Renal cortex interstitium (tissue), 15 donors: ENCODE results near the gene PPM1H. TPM values are rescaled to one million over a fixed set of nuclear protein-coding genes. Genes with fewer than 3 reads are reported as not detected.
"Not testable (repeated sequence)": the region's sequence is repeated elsewhere in the genome, so short reads cannot be mapped to it uniquely, and the experiment has no call there.

Source experiments
- DNase-seq, 11 donors: peaks; one replicate each; pipeline ENCODE4 v3.0.0-alpha.2; 2013; ENCODE audit warnings: low read depth in 9 of 11, low spot score in 4 of 11; ENCODE audit errors: extremely low read depth in 1 of 11
- long read RNA-seq, 16 experiments: transcript quantifications; one replicate each; lab custom pipeline, GENCODE V29; 2026
- polyA plus RNA-seq, 3 donors: library from polyadenylated mRNA; unstranded; fragments of 120-200 nt; gene quantifications; one replicate each; pipeline ENCODE4 v1.2.1, GENCODE V29; 2013; ENCODE audit not compliant: insufficient read length in 3 of 3

The PPM1H gene, protein sequence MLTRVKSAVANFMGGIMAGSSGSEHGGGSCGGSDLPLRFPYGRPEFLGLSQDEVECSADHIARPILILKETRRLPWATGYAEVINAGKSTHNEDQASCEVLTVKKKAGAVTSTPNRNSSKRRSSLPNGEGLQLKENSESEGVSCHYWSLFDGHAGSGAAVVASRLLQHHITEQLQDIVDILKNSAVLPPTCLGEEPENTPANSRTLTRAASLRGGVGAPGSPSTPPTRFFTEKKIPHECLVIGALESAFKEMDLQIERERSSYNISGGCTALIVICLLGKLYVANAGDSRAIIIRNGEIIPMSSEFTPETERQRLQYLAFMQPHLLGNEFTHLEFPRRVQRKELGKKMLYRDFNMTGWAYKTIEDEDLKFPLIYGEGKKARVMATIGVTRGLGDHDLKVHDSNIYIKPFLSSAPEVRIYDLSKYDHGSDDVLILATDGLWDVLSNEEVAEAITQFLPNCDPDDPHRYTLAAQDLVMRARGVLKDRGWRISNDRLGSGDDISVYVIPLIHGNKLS
- 10 to 100 TPM; 26.9 to 30.2 (median 27.1) TPM for polyA plus RNA-seq
- long read RNA-seq, donor 1 = 0 reads
- long read RNA-seq, donor 2, full-length matches to known transcripts = 4 of 4 reads
- long read RNA-seq, donor 2, partial matches to known transcripts = 0 of 4 reads
- long read RNA-seq, donor 2, other reads (novel, unspliced or antisense) = 0 of 4 reads
- long read RNA-seq, donor 3, full-length matches to known transcripts = 4 of 4 reads
- long read RNA-seq, donor 3, partial matches to known transcripts = 0 of 4 reads
- long read RNA-seq, donor 3, other reads (novel, unspliced or antisense) = 0 of 4 reads
- long read RNA-seq, donor 4, full-length matches to known transcripts = 1 of 1 reads
- long read RNA-seq, donor 4, partial matches to known transcripts = 0 of 1 reads
- long read RNA-seq, donor 4, other reads (novel, unspliced or antisense) = 0 of 1 reads
- long read RNA-seq, donor 5 = 0 reads
- long read RNA-seq, donor 6, full-length matches to known transcripts = 3 of 3 reads
- long read RNA-seq, donor 6, partial matches to known transcripts = 0 of 3 reads
- long read RNA-seq, donor 6, other reads (novel, unspliced or antisense) = 0 of 3 reads
- long read RNA-seq, donor 7, full-length matches to known transcripts = 4 of 4 reads
- long read RNA-seq, donor 7, partial matches to known transcripts = 0 of 4 reads
- long read RNA-seq, donor 7, other reads (novel, unspliced or antisense) = 0 of 4 reads
- long read RNA-seq, donor 8, full-length matches to known transcripts = 5 of 5 reads
- long read RNA-seq, donor 8, partial matches to known transcripts = 0 of 5 reads
- long read RNA-seq, donor 8, other reads (novel, unspliced or antisense) = 0 of 5 reads
- long read RNA-seq, donor 9, full-length matches to known transcripts = 3 of 3 reads
- long read RNA-seq, donor 9, partial matches to known transcripts = 0 of 3 reads
- long read RNA-seq, donor 9, other reads (novel, unspliced or antisense) = 0 of 3 reads
- long read RNA-seq, donor 10, full-length matches to known transcripts = 3 of 3 reads
- long read RNA-seq, donor 10, partial matches to known transcripts = 0 of 3 reads
- long read RNA-seq, donor 10, other reads (novel, unspliced or antisense) = 0 of 3 reads
- long read RNA-seq, donor 11, full-length matches to known transcripts = 6 of 6 reads
- long read RNA-seq, donor 11, partial matches to known transcripts = 0 of 6 reads
- long read RNA-seq, donor 11, other reads (novel, unspliced or antisense) = 0 of 6 reads
- long read RNA-seq, donor 12, full-length matches to known transcripts = 1 of 1 reads
- long read RNA-seq, donor 12, partial matches to known transcripts = 0 of 1 reads
- long read RNA-seq, donor 12, other reads (novel, unspliced or antisense) = 0 of 1 reads
- long read RNA-seq, donor 13 = 0 reads
- long read RNA-seq, donor 14, full-length matches to known transcripts = 2 of 2 reads
- long read RNA-seq, donor 14, partial matches to known transcripts = 0 of 2 reads
- long read RNA-seq, donor 14, other reads (novel, unspliced or antisense) = 0 of 2 reads
- long read RNA-seq, donor 15, full-length matches to known transcripts = 5 of 5 reads
- long read RNA-seq, donor 15, partial matches to known transcripts = 0 of 5 reads
- long read RNA-seq, donor 15, other reads (novel, unspliced or antisense) = 0 of 5 reads
- long read RNA-seq, donor 16, full-length matches to known transcripts = 7 of 7 reads
- long read RNA-seq, donor 16, partial matches to known transcripts = 0 of 7 reads
- long read RNA-seq, donor 16, other reads (novel, unspliced or antisense) = 0 of 7 reads

DNA sequence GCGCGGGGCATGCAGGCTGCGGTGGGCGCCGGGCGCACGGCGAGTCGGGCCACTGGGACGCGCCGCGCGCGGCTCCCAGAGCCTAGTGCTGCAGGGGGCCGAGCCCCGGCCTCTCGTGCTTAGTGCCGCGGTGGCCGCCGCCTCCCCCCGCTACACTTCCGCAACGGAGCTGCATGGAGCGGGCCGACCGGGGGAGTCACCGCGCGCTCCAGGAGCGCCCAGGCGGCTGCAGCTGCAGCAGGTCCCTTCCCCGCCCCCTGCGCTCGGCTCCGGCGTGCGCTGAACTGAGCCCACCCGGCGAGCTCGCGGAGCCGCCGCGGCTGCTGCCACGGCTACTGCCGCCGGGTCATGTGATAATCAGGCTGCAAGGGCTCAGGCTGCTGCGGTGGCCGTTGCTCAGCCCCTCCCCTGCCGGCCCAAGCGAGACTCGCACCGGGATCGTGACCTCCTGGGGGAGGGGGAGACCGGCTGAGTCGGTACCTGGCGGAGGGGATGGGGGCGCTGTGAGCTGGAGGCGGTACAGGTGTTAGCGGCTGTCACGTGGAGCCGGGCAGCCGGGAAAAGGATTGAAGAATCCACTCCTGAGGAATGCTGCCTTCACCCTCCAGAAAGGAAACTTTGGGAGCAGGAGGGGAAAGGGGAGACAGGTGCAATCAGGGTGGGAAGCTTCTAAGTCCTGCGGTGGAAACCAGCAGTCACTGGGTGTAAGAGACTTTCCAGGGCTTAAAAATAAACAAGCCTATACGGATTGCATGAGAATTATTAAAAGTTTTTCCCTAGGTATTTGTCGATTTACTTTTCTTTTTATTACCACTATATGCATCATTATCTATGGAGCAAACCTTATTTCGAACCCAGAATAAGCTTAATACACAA lies at the start of gene PPM1H:
Gene PPM1H, minus strand, starts transcription at position 352 of the 876 bp plus-strand sequence. CDS start 414 bp downstream, outside the sequence.
- peak in 10 of 11 donors; percentile 65 to 88 (median 78) for DNase-seq

DNA sequence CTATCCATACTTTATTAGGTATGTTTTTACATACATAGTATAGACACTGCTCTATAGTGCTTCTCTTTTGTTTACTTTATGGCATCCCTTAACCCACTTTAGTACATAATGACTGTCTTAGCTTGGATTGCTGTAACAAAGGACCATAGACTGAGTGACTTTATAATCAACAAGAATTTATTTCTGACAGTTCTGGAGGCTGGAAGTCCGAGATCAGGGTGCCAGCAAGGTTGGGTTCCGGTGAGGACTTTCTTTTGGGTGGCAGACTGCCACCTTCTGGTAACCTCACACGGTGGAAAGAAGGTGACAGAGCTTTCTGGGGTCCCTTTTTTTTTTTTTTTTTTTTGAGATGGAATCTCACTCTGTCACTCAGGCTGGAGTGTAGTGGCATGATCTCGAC lies 48.6 kb upstream of the PPM1H start:
- DNase-seq = no peak

DNA sequence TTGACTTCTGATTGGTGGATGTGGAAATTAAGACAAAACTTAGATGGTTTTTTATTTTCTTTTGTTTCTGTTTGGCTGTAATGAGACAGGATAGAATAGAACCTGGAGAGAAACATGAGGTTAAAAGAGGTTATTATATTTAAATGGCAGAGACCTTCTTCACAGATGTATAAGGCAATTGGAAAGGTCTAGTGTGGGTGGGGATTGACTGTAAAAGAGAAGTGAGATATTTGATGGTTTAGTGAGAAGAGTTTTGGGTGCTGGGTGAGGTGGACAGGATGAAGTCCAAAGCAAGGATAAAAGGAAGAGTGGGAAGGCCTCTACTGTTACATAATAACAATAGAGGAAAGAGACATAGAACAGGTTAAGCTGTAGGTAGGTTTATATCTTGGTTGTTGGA lies 43.8 kb upstream of the PPM1H start:
- DNase-seq = no peak

DNA sequence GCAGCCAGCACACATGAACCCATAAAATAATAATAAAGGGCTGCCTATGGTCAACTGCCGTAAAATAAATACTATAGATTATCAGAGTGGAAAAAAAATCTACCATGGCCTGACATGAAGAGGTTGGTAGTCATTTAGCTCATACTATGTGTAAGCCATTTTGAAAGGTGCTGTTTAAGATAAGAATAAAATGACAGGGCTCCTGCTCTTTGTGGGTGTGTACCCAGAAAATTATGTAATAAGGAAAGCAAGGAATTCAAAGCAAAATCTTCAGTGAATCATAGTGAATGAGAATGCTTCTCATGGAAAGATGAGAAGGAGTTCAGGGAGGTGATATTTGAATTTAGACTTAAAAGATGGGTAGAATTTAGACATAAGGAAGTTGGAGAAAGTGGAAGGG lies 42.9 kb upstream of the PPM1H start:
- DNase-seq = no peak

DNA sequence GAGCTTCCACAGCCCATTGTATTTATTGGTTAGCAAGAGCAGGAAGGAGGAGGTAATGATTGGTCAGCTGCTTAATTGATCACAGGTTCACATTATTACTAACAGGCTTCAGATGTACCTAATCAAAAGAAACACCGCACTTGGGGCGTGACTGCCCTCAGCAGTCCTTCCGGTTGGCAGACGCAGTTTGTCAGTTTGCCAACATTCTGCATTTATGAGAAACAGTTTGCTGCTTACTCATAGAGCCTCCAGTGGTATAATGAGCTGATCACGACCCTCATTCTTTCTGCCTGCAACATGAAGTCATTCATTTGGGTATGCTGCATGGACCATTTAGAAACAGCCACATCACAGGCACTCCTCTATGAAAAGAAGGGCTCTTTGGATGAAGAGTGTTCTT lies 42.5 kb upstream of the PPM1H start:
- DNase-seq = no peak

DNA sequence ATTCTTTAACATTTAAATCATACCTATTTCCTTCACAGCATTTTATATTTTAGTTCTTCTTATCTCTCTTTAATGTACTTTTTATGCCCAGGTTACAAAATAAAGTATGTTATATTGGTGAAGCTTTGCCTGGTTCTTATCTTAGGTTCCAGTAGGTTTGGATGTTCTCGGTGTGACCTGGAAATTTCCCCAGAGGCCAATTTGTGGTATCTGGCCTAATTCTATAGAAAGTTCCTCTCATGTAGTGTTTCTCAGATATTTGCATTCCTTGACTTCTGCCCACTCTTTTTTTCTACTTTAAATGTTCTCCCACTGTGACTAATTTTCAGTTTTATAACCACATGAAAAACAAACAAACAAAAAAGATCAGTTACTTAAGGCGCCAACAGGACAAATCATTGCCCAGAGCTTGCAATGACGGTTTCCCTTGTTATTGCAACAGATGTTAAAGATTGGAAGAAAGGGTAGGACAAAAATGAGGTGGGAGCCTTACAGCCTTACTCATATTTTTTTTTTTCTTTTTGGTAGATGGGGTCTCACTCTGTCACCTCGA lies 41.2 kb upstream of the PPM1H start:
- DNase-seq = no peak

DNA sequence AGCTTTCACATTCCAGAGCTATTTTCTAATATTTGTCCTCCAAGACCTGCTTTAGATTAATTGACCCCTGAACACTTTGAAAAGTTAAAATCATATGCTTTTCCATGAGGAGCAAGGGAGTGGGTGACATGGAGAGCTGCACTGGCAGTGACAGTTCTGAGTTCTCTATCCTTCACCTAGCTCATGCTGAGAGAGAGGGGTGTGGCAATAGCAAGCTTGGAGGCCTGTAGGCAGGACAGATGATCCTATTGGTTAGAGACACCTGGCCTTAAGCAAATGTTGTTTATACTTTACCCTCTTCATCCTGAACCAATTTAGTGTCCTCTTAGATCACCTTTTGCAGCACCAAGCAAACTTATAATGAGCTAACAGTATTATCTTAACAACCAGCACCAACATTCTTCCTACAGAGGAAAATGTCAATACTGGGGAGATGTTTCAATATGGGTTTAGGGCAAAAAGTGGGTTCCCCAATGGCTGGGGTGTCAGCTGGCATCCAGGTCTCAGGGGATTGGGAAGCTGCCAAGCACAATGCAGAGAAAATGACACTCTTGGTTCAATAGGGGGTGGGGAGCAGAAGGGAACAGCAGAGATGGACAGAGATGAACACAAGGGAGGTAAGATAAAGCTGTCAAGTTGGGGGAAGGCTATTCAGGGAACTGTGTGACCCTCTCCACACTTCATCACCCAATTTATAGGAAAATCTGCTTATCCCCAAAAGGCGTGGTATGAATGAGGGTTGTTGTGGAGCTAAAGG lies 37.0 kb upstream of the PPM1H start:
- no peak for DNase-seq

DNA sequence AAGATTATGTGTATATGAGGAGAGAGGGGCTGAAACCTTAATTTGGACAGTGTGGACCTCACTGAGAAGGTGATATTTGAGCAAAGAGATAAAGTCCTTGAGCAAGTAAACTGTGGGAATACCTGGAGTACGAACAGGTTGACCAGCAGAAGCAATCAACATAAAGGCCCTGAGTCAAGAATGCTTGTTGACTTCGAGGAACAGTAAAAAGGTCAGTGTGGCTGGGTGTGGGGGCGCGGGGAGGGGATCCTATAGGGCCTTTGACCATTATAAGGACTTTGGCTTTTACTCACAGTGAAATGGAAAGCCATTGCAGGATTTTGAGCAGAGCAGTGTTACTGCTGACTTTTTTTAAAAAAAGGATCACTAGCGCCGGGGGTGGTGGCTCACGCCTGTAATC lies 34.7 kb upstream of the PPM1H start:
- no peak for DNase-seq

DNA sequence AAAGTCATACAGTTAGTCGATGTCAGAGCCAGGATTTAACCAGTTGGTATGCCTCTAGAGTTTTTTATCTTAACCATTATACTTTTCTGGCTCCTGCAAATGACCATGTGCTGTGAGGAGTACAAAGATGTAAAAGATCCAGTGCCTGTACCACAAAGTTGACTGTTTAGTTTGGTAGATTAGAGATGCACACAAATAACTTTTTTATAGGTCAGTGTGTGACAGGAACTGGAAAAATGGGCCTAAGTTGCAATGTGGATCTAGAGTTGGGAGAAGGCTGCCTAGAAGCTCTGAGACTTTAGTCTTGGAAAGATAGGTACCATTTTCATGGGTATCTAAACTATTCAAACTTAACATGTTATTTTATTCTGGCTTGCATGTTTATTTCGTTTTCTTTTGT lies 32.8 kb upstream of the PPM1H start:
- no peak for DNase-seq

DNA sequence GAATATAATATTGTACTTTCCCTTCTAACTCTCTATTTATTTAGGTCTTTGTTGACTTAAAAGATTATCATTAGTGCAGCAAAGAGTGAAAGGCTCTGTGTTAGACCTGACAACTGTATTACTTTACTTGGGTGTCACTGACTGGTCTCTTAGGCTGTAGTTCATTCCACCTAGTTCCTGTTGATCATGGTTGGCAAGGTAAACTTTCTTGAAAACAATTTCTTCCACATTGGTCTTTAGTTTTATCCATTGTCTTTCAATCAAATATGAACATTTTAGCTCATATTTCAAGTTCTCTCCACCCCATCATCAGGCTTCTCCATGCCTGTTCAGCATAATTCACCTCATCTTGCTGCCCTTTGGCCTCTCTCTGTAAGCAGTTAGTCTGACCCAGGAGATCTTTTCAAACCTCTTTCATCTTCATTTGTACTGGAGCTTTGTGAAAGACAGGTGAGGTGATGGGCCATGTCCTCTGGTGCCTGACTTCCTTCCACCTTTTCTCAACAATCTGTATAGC lies 32.1 kb upstream of the PPM1H start:
- no peak for DNase-seq

DNA sequence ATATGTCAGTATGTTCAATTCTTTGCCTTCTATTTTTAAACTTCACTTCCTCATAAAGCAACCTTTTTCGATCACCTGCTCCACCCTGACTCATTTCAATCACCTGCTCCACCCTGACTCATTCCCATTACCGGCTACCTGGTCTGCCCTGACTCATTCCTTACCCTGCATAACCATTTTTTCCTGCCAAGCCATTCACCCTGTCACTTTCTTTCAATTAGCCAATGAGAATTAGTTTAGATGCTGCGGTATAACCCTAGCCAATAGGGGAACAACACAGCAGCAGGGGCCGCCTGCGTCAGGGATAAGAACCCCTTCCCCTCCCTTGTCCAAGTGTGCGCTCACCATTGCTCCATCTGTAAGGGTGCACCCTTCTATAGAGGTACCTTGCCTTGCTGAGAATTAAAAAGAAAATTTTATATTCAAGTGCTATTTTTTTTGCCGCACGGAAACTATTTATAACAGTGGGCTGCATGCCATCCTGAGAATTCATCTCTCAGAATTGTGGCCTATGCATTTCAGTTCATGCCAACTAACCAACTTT lies 31.6 kb upstream of the PPM1H start:
- DNase-seq = not testable (repeated sequence)

DNA sequence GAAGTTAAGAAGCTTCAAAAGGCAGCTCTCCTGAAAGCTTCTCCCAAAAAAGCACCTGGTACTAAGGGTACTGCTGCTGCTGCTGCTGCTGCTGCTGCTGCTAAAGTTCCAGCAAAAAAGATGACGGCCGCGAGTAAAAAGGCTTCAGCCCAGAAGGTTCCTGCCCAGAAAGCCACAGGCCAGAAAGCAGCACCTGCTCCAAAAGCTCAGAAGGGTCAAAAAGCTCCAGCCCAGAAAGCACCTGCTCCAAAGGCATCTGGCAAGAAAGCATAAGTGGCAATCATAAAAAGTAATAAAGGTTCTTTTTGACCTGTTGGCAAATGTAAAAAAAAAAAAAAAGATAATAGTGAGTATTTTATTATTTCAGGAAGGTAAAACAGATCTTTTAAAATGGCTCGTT lies 30.8 kb upstream of the PPM1H start:
- DNase-seq = not testable (repeated sequence)

DNA sequence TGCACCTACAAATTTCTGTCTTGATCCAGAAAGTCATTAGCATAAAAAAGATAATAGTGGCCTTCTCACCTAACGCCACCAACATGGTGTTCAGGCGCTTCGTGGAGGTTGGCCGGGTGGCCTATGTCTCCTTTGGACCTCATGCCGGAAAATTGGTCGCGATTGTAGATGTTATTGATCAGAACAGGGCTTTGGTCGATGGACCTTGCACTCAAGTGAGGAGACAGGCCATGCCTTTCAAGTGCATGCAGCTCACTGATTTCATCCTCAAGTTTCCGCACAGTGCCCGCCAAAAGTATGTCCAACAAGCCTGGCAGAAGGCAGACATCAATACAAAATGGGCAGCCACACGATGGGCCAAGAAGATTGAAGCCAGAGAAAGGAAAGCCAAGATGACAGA lies 30.3 kb upstream of the PPM1H start:
- DNase-seq = not testable (repeated sequence)

DNA sequence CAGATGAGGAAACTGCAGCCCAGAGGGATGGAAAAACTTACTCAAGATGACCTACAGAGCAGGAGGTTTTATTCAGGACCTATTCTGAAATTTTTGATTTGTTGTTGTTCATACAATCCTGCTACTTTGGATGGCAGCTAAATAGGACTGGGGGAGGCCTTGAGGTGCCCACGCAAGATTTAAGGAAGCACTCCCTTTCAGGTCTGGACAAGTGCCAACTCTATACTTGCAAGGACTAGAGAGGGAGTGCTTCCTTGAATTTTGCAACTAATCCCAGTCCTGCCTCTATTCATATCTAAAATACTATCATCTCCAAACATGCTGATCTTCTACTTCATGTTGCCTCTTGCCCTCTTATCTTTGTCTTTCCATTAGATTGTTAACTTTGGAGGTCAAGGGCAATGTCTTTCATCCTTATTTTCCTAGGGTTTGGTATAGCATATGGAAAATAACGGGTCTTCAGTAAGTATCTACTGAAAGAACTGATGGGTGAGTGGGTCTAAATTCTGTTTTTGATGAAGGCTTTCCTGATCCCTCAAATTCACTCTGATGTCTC lies 28.6 kb upstream of the PPM1H start:
- DNase-seq = no peak

DNA sequence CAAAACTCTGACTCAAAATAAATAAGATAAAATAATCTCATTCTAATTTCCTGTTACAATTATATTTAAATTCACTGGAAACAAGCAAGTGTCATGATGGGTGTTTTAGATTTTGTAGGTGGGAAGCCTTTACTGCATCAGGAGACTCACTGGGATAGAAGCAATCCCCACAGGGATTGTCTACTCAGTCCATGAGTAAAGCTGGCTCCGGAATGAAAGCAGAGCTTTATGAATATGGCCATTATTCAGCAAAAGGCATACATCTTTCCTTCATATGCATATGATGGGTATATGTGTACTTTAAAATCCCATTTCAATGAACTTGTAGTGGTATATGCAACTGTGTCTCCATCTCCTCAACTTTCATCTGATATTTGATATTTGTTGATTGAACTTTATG lies 25.4 kb upstream of the PPM1H start:
- no peak for DNase-seq
